ENCODE data around the gene GABRG3. TPM values are rescaled to one million over a fixed set of nuclear protein-coding genes. Genes with fewer than 3 reads are reported as not detected.
A peak's percentile ranks its signal among the peaks of the same experiment; 100 is the strongest.

The GABRG3 gene
- total and polyA plus RNA-seq, 9 of the 15 experiments (the other 6 are each of a cell fraction or from before 2014, with no cell fraction given) = 4.0 to 15.1 (median 11.2) TPM

DNA sequence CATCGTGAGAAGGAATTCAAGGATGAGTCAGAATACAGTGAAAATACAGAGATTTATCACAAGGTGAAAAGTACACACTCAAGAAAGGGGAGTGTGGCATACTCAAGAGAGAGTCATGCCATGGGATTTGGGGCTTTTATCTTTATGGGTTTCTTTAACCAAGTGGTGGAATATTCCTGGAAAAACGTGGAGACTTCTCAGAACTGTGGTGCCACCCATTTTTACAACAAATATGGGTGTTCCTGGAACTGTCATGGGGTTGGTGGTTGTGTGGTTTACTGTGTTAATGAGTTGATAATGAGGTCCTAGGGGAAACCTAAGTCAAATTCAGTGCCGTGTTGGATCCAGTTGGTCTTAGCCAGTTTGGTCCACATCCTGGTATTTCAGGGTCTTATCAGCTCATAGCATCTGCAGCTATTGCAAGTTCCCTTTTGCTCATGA lies 497.2 kb downstream of the GABRG3 start (continued):
- no peak for TF ChIP-seq FOXM1 (IDR thresholded peaks at IDR 0.05; ENCODE audit: low read depth)
- TF ChIP-seq FOXM1 (CRISPR knock-in tag; IDR thresholded peaks at IDR 0.05; ENCODE audit: low read depth) = no peak
- no peak for TF ChIP-seq THAP7 (CRISPR knock-in tag; IDR thresholded peaks at IDR 0.05)
- TF ChIP-seq SOX6 (IDR thresholded peaks at IDR 0.05) = peak; percentile 79
- no peak for TF ChIP-seq BRD4 (IDR thresholded peaks at IDR 0.05)
- TF ChIP-seq, protein P1, sequence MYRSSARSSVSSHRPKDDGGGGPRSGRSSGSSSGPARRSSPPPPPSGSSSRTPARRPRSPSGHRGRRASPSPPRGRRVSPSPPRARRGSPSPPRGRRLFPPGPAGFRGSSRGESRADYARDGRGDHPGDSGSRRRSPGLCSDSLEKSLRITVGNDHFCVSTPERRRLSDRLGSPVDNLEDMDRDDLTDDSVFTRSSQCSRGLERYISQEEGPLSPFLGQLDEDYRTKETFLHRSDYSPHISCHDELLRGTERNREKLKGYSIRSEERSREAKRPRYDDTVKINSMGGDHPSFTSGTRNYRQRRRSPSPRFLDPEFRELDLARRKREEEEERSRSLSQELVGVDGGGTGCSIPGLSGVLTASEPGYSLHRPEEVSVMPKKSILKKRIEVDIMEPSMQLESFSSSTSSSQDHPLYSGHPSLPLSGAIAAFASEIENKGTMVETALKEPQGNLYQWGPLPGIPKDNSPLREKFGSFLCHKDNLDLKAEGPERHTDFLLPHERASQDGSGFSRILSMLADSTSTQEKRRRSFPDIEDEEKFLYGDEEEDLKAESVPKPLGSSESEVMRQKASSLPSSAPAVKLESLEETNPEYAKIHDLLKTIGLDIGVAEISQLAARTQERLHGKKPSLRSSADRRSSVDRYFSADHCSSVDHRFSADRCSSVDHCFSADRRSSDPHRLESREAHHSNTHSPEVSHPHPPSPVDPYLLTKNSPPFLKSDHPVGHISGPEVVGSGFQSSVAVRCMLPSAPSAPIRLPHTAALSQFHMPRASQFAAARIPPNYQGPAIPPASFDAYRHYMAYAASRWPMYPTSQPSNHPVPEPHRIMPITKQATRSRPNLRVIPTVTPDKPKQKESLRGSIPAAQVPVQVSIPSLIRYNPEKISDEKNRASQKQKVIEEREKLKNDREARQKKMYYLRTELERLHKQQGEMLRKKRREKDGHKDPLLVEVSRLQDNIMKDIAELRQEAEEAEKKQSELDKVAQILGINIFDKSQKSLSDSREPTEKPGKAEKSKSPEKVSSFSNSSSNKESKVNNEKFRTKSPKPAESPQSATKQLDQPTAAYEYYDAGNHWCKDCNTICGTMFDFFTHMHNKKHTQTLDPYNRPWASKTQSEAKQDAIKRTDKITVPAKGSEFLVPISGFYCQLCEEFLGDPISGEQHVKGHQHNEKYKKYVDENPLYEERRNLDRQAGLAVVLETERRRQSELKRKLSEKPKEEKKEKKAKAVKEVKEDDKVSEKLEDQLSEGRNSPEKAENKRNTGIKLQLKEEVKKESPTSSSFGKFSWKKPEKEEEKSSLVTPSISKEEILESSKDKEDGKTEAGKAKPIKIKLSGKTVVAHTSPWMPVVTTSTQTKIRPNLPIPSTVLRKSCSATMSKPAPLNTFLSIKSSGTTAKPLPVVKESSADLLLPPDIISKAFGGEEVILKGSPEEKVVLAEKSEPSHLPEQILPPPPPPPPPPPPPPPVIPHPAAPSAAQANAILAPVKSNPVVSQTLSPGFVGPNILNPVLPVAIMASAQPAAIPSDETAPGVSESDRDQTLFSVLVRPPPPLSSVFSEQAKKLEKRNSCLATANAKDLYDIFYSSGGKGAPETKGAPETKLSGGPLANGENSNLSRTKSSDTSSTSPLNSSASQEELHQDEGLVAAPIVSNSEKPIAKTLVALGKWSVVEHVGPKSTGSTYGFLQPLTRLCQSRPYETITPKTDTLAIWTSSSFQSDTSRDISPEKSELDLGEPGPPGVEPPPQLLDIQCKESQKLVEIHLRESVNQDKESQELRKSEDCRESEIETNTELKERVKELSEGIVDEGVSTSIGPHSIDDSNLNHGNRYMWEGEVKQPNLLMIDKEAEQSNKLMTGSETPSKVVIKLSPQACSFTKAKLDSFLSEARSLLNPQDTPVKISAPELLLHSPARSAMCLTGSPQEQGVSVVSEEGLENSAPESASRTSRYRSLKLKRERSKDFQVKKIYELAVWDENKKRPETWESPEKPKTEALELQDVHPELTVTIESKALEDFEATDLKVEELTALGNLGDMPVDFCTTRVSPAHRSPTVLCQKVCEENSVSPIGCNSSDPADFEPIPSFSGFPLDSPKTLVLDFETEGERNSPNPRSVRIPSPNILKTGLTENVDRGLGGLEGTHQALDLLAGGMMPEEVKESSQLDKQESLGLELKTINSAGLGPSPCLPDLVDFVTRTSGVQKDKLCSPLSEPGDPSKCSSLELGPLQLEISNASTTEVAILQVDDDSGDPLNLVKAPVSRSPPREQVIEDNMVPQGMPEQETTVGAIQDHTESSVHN (IDR thresholded peaks at IDR 0.05; ENCODE audit: borderline replicate concordance in 1 of 2, low read depth in 1 of 2) = no peak
- no peak for TF ChIP-seq PTRF (tag; IDR thresholded peaks at IDR 0.05)
- no peak for TF ChIP-seq CLOCK (CRISPR knock-in tag; IDR thresholded peaks at IDR 0.05; ENCODE audit: borderline replicate concordance)
- no peak for TF ChIP-seq ZFPM2 (CRISPR knock-in tag; IDR thresholded peaks at IDR 0.05)
- no peak for TF ChIP-seq TCFL5 (CRISPR knock-in tag; conservative IDR thresholded peaks at IDR 0.05)
- TF ChIP-seq IRF2 (CRISPR knock-in tag; IDR thresholded peaks at IDR 0.05) = no peak
- TF ChIP-seq ZNF197 (CRISPR knock-in tag; IDR thresholded peaks at IDR 0.05; ENCODE audit: low read depth) = no peak
- no peak for TF ChIP-seq PATZ1 (CRISPR knock-in tag; IDR thresholded peaks at IDR 0.05; ENCODE audit: borderline replicate concordance)

All from K562 (cell line).